Endothelial cell of umbilical vein (primary cell): ENCODE results near the gene SERPINB2. TPM values are rescaled to one million over a fixed set of nuclear protein-coding genes. Genes with fewer than 3 reads are reported as not detected.

Experiments
- polyA plus RNA-seq, 4 experiments: library from polyadenylated mRNA; depleted of rRNA in 3 of 4; stranded (reverse) in 3 of 4; unstranded in 1 of 4; fragments of >200 nt; gene quantifications; 2 replicates each; pipeline versions ENCODE4 v1.2.1 to v1.2.3, GENCODE V29; 2011 to 2012; ENCODE audit warnings: missing spikeins in 1 of 4
- total RNA-seq: library from RNA; stranded (reverse); gene quantifications from 2 replicates; pipeline ENCODE4 v1.2.3, GENCODE V29; 2021

SERPINB2 gene
- total and polyA plus RNA-seq, 2 donors (not counting 3 experiments of a cell fraction or from before 2014, with no cell fraction given): 0.24 to 2.5 TPM

Other genes starting within 250 kb of the SERPINB2 start
- gene SERPINB4, start 243.4 kb upstream of the SERPINB2 start, total RNA-seq: not detected in 2 replicates
- not detected in 2 replicates for gene SERPINB4, start 243.4 kb upstream of the SERPINB2 start, polyA plus RNA-seq
- not detected in 2 replicates for gene SERPINB3, start 225.8 kb upstream of the SERPINB2 start, total RNA-seq
- gene SERPINB3, start 225.8 kb upstream of the SERPINB2 start, polyA plus RNA-seq: not detected in 2 replicates
- not detected in 2 replicates for gene SERPINB11, start 184.7 kb upstream of the SERPINB2 start, total RNA-seq
- gene SERPINB11, start 184.7 kb upstream of the SERPINB2 start, polyA plus RNA-seq: not detected in 2 replicates
- gene SERPINB7, start 112.3 kb upstream of the SERPINB2 start, total RNA-seq: not detected in 2 replicates
- not detected in 2 replicates for gene SERPINB7, start 112.3 kb upstream of the SERPINB2 start, polyA plus RNA-seq
- not detected in 2 replicates for gene SERPINB10, start 20.3 kb downstream of the SERPINB2 start, total RNA-seq
- gene SERPINB10, start 20.3 kb downstream of the SERPINB2 start, polyA plus RNA-seq: not detected in 2 replicates
- not detected in 2 replicates for gene HMSD, start 61.6 kb downstream of the SERPINB2 start, total RNA-seq
- gene HMSD, start 61.6 kb downstream of the SERPINB2 start, polyA plus RNA-seq: 0.06 and 0.08 TPM in 2 replicates
- 24.1 and 25.7 TPM in 2 replicates for gene SERPINB8, start 82.4 kb downstream of the SERPINB2 start, total RNA-seq
- 11.9 and 15.3 TPM in 2 replicates for gene SERPINB8, start 82.4 kb downstream of the SERPINB2 start, polyA plus RNA-seq